Measurements from ENCODE around the gene FAM163B.

DNA sequence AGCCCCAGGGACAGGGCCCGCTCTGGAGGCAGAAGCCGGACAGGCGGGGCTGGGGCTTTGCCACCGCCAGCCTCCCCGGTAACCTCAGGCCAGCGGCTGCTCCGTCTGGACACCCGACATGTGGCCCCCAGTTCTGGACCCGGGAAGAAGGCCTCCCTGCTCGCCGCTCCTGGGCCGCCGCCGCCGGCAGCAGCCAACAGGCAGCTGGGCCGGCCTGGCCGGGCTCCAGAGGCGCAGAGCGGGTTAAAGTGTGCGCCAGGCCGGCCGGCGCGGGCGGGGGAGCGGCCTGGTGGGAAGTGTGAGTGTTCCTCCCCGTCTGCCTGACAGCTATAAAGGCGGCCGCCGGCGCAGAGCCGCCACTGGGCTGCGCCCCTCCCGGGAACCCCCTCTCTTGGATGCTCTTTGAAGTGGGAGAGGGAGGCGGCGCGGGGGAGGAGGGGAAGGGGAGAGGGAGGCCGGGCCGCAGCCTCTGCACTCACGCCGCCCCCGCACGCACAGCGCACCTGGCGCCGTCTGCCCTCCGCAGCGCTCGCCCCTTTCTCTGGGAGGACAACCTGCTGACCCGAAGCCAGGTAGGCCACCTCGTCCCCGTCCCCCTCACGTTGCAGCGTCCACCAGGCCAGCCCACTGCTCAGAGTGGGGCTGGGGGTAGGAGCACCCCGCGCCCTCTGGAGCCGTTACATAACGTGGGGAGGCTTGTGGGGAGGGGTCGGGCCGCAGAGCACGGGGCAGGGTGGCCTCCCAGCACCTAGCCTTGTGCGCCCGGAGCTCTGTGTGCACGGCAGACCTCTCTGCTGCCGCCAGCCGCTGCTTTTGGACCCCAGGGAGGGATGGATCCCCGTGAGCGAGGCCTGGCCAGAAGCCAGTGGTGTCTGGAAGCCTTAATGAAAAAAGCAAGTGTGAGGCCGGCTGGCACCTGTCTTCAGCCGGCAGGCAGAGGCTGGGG, 74.6 kb downstream of the FAM163B start, which contains the start of gene ADAMTSL2:
- no peak for TF ChIP-seq CTCF (IDR thresholded peaks at IDR 0.05; ENCODE audit: low read length)
- TF ChIP-seq EZH2phosphoT487 (IDR thresholded peaks at IDR 0.05; ENCODE audit: low read length), result no peak

Measured in MM.1S (cell line).